Fibroblast of lung (primary cell): ENCODE results near the gene TNFAIP8L1. TPM values are rescaled to one million over a fixed set of nuclear protein-coding genes. Genes with fewer than 3 reads are reported as not detected.

Experiments used
- DNase-seq, 2 donors: peaks; one replicate each; pipeline versions ENCODE4 v3.0.0 to v3.0.0-alpha.2; 2010; ENCODE audit warnings: low read depth in 2 of 2
- H2AFZ ChIP-seq: 2 replicates; pipeline ENCODE4 v1.5.1; 2012; ENCODE audit warnings: low read length, control low read depth, inconsistent platforms
- H3K27ac ChIP-seq: 2 replicates; pipeline ENCODE4 v1.5.1; 2011; ENCODE audit warnings: low read length, control low read depth; ENCODE audit not compliant: insufficient read depth
- H3K27me3 ChIP-seq: 2 replicates; pipeline ENCODE4 v1.5.1; 2011; ENCODE audit warnings: mild to moderate bottlenecking, low read length; ENCODE audit not compliant: control insufficient read depth, insufficient read depth
- H3K36me3 ChIP-seq: 2 replicates; pipeline ENCODE4 v1.5.1; 2011; ENCODE audit warnings: low read length; ENCODE audit not compliant: control insufficient read depth, insufficient read depth
- H3K4me1 ChIP-seq: 2 replicates; pipeline ENCODE4 v1.5.1; 2011; ENCODE audit warnings: low read length; ENCODE audit not compliant: control insufficient read depth, insufficient read depth; ENCODE audit errors: extremely low read depth
- H3K4me2 ChIP-seq: 2 replicates; pipeline ENCODE4 v1.5.1; 2011; ENCODE audit warnings: low read length, control low read depth; ENCODE audit not compliant: insufficient read depth; ENCODE audit errors: extremely low read depth
- H3K4me3 ChIP-seq, 4 experiments: fragments of 200-600 bp in 1 of 4; sonication (generic) in 1 of 4; replicated peaks in 1 of 4; 2 replicates each; pipeline ENCODE4 v1.5.1; 2011 to 2016; ENCODE audit warnings: low read length in 4 of 4, low read depth in 3 of 4, mild to moderate bottlenecking in 3 of 4, control low read depth in 2 of 4, inconsistent platforms in 1 of 4, mixed read lengths in 1 of 4; ENCODE audit not compliant: insufficient read depth in 1 of 4; ENCODE audit errors: control extremely low read depth in 1 of 4
- H3K79me2 ChIP-seq: 2 replicates; pipeline ENCODE4 v1.5.1; 2012; ENCODE audit warnings: mild to moderate bottlenecking, low read length, inconsistent platforms; ENCODE audit not compliant: control insufficient read depth, insufficient read depth
- H3K9ac ChIP-seq: 2 replicates; pipeline ENCODE4 v1.5.1; 2011; ENCODE audit warnings: mild to moderate bottlenecking, low read length, control low read depth; ENCODE audit not compliant: insufficient read depth
- H3K9me3 ChIP-seq: 2 replicates; pipeline ENCODE4 v1.5.1; 2012; ENCODE audit warnings: low read depth, low read length; ENCODE audit not compliant: control insufficient read depth, insufficient read depth
- H4K20me1 ChIP-seq: 2 replicates; pipeline ENCODE4 v1.5.1; 2011; ENCODE audit warnings: low read length; ENCODE audit not compliant: control insufficient read depth, insufficient read depth; ENCODE audit errors: extremely low read depth
- EZH2 ChIP-seq: IDR thresholded peaks from 2 replicates; pipeline ENCODE4 v1.5.1; 2012; ENCODE audit warnings: low read length, control low read depth, mild to moderate bottlenecking; ENCODE audit errors: missing control alignments
- polyA plus RNA-seq, 2 donors: library from polyadenylated mRNA; depleted of rRNA in 1 of 2; stranded (reverse) in 1 of 2; unstranded in 1 of 2; fragments of >200 nt; gene quantifications; 2 replicates each; pipeline ENCODE4 v1.2.1, GENCODE V29; 2011 to 2012; ENCODE audit warnings: missing spikeins in 1 of 2
- total RNA-seq: library from RNA; depleted of rRNA; stranded (reverse); fragments of >200 nt; gene quantifications from 2 replicates; pipeline ENCODE4 v1.2.1, GENCODE V29; 2014
- TF ChIP-seq, protein P1 (sequence below), 2 donors: IDR thresholded peaks in 1 of 2; conservative IDR thresholded peaks in 1 of 2; 1 replicate in 1 of 2; 2 replicates in 1 of 2; pipeline ENCODE4 v1.5.1; 2011 to 2012; ENCODE audit warnings: low read length in 2 of 2, control low read depth in 1 of 2, inconsistent platforms in 1 of 2, low read depth in 1 of 2, mild to moderate bottlenecking in 1 of 2

TNFAIP8L1 gene
- total and polyA plus RNA-seq, 2 donors (not counting 1 experiment from before 2014, with no cell fraction given) = 2.3 to 4.0 TPM

DNA sequence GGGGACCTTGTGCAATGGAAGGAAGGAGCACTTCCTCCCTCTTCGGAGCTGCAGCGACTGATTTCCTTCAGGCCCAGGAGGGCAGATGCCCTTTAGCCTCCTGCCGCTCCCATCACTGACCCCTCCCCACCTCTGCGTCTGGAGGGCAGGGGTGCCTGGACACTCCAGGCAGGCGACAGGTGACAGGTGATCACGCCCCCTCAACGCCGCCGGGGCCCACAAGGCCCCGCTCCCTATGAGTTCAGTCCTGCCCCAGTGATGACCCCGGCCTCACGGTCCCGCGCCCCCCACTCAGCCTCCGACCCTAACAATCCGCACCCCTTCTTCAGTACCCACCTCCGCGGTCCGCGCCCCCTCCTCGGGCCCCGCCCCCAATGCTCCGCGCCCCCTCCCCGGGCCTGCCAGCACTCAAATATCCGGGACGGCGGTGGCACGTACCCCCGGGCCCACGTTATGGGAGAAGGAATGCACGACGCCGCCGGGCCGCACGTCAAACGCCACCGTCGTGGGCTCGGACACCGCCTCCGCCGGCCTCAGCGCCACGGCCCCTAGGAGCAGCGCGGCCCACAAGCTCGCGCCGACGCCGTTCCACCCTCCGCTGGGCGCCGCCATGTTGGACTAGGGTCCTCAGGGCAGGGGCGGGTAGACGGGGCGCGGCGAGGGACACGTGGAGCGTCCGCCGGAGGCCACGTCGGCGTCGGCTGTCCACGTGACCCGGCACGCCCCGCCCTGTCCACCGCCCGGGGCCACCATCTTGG is 30.6 kb downstream of the TNFAIP8L1 start, which contains the start of gene MYDGF:
MYDGF (minus strand) TSS at position 620 of the 758 bp plus-strand sequence; CDS start at position 612, 8 bp downstream.
- Histone ChIP-seq H3K4me1 (peaks cover 6% of the 10 kb centered on the region), H3K27me3 (no peaks in the 10 kb centered on the region), H3K79me2 (peaks cover 19% of the 10 kb centered on the region), H3K27ac (peak within 1 kb of the TSS; percentile 68), H3K36me3 (peaks cover 11% of the 10 kb centered on the region), H3K4me2 (peak within 1 kb of the TSS; percentile 71), H3K9ac (peak within 1 kb of the TSS; percentile 90), H3K4me3 (peak within 1 kb of the TSS; percentile 70 to 94 (median 80)), H3K9me3 (no peaks in the 10 kb centered on the region), H2AFZ (peak within 1 kb of the TSS; percentile 76), H4K20me1 (no peaks in the 10 kb centered on the region)
- peak; percentile 84 to 89 for DNase-seq
- TF ChIP-seq EZH2 = no peak
- TF ChIP-seq, protein P1, sequence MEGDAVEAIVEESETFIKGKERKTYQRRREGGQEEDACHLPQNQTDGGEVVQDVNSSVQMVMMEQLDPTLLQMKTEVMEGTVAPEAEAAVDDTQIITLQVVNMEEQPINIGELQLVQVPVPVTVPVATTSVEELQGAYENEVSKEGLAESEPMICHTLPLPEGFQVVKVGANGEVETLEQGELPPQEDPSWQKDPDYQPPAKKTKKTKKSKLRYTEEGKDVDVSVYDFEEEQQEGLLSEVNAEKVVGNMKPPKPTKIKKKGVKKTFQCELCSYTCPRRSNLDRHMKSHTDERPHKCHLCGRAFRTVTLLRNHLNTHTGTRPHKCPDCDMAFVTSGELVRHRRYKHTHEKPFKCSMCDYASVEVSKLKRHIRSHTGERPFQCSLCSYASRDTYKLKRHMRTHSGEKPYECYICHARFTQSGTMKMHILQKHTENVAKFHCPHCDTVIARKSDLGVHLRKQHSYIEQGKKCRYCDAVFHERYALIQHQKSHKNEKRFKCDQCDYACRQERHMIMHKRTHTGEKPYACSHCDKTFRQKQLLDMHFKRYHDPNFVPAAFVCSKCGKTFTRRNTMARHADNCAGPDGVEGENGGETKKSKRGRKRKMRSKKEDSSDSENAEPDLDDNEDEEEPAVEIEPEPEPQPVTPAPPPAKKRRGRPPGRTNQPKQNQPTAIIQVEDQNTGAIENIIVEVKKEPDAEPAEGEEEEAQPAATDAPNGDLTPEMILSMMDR (conservative IDR thresholded peaks at IDR 0.05 in 1 of 2, IDR thresholded peaks at IDR 0.05 in 1 of 2; ENCODE audit: low read depth in 1 of 2, low read length in 2 of 2) = no peak

DNA sequence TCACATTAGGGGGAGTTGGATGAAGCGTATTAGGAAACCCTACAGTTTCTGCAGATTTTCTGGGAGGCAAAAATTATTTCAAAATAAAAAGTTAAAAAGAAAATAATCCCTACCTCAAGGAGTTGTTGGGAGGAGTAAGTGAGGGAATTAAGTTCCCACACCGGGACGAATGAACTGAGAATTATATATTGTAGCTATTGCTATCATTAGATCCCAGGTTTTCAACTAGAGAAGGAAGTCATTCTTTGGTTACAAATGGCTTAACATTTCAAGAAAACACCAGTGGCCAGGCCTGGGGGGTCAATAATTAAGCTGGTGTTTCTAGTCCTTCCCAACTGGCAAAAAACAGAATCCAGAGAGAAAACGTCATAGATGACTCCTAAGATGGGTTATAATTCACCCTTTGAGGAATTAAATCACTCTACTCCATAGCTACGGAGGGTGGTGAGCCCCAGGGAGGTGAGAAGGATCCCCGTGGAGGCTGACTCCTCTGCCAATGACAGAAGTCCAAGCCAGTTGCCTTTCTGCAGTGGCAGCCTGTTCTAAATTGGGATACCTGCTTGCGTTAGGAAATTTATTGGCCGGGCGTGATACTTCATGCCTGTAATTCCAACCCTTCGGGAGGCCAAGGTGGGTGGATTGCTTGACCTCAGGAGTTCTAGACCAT is 32.0 kb downstream of the TNFAIP8L1 start:
- H3K4me1 ChIP-seq = peaks cover 6% of the 10 kb centered on the region
- H3K4me3 ChIP-seq = no peak overlapping the region
- H3K27me3 ChIP-seq = no peaks in the 10 kb centered on the region
- no peak overlapping the region for H3K27ac ChIP-seq
- no peak overlapping the region for H2AFZ ChIP-seq
- no peak overlapping the region for H3K9ac ChIP-seq
- peaks cover 11% of the 10 kb centered on the region for H3K36me3 ChIP-seq
- H3K79me2 ChIP-seq = peaks cover 19% of the 10 kb centered on the region
- H3K4me2 ChIP-seq = no peak overlapping the region
- H4K20me1 ChIP-seq = no peaks in the 10 kb centered on the region
- TF ChIP-seq EZH2 = no peak
- TF ChIP-seq, protein P1 (conservative IDR thresholded peaks at IDR 0.05 in 1 of 2, IDR thresholded peaks at IDR 0.05 in 1 of 2; ENCODE audit: low read depth in 1 of 2, low read length in 2 of 2) = no peak
- H3K9me3 ChIP-seq = no peaks in the 10 kb centered on the region
- no peak for DNase-seq

DNA sequence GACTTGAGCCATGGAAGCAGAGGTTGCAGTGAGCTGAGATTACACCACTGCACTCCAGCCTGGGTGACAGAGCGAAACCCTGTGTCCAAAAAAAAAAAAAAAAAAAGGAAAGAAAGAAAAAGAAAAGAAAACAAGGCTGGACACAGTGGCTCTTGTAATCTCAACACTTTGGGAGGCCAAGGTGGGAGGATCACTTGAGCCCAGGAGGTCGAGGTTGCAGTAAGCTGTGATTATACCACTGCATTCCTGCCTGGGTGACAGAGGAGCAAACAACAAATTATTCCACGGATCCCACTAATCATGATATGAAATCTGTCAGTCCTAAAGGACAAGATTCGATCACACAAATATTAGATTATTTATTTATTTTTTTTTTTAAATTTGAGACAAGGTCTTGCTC is 33.9 kb downstream of the TNFAIP8L1 start:
- TF ChIP-seq, protein P1 (conservative IDR thresholded peaks at IDR 0.05 in 1 of 2, IDR thresholded peaks at IDR 0.05 in 1 of 2; ENCODE audit: low read depth in 1 of 2, low read length in 2 of 2) = no peak
- no peak for TF ChIP-seq EZH2
- Histone ChIP-seq H3K27me3 (no peaks in the 10 kb centered on the region), H3K27ac (no peak overlapping the region), H3K4me2 (no peak overlapping the region), H4K20me1 (no peaks in the 10 kb centered on the region), H3K4me1 (peaks cover 6% of the 10 kb centered on the region), H3K9ac (no peak overlapping the region), H3K9me3 (no peaks in the 10 kb centered on the region), H3K4me3 (no peak overlapping the region), H3K79me2 (peaks cover 16% of the 10 kb centered on the region), H2AFZ (no peak overlapping the region), H3K36me3 (peaks cover 11% of the 10 kb centered on the region)
- no peak for DNase-seq
